Liver (tissue), 9 donors: ENCODE measurements around the gene RSPRY1. TPM values are rescaled to one million over a fixed set of nuclear protein-coding genes. Genes with fewer than 3 reads are reported as not detected.

Source experiments
- DNase-seq: peaks from one replicate; pipeline ENCODE4 v3.0.0-alpha.2; 2017; ENCODE audit warnings: low spot score
- H3K27ac ChIP-seq, 2 donors: one replicate each; pipeline ENCODE4 v1.7.0; 2013; ENCODE audit warnings: inconsistent platforms in 2 of 2, low read length in 2 of 2, control low read depth in 1 of 2, low read depth in 1 of 2, mild to moderate bottlenecking in 1 of 2
- H3K27me3 ChIP-seq, 4 donors: one replicate each; pipeline versions ENCODE4 v1.6.1 to v1.7.0; 2013; ENCODE audit warnings: low read length in 3 of 4, inconsistent platforms in 1 of 4, mild to moderate bottlenecking in 1 of 4, moderate library complexity in 1 of 4; ENCODE audit not compliant: control insufficient read depth in 4 of 4, insufficient read depth in 4 of 4
- H3K36me3 ChIP-seq, 4 donors: one replicate each; pipeline versions ENCODE4 v1.6.1 to v1.7.0; 2013; ENCODE audit warnings: low read length in 3 of 4, mild to moderate bottlenecking in 3 of 4, low read depth in 1 of 4, moderate library complexity in 1 of 4; ENCODE audit not compliant: control insufficient read depth in 4 of 4, insufficient read depth in 3 of 4
- H3K4me1 ChIP-seq, 4 donors: one replicate each; pipeline versions ENCODE4 v1.6.1 to v1.7.0; 2013; ENCODE audit warnings: low read length in 3 of 4, mild to moderate bottlenecking in 3 of 4, moderate library complexity in 1 of 4; ENCODE audit not compliant: control insufficient read depth in 4 of 4, insufficient read depth in 4 of 4
- H3K4me3 ChIP-seq, 3 donors: one replicate each; pipeline versions ENCODE4 v1.6.1 to v1.7.0; 2013; ENCODE audit warnings: low read length in 3 of 3, control low read depth in 1 of 3, low read depth in 1 of 3, mild to moderate bottlenecking in 1 of 3
- H3K9ac ChIP-seq, 2 donors: one replicate each; pipeline ENCODE4 v1.7.0; 2013; ENCODE audit warnings: low read length in 2 of 2, mild to moderate bottlenecking in 2 of 2, moderate library complexity in 2 of 2, control low read depth in 1 of 2, low read depth in 1 of 2
- H3K9me3 ChIP-seq, 4 donors: one replicate each; pipeline versions ENCODE4 v1.6.1 to v1.7.0; 2013; ENCODE audit warnings: low read length in 3 of 4; ENCODE audit not compliant: control insufficient read depth in 4 of 4
- ATF3 ChIP-seq: IDR thresholded peaks from 2 replicates; pipeline ENCODE4 v1.6.1; 2016; ENCODE audit warnings: antibody characterized with exemption
- CTCF ChIP-seq: fragments of 150-350 bp; IDR thresholded peaks from 2 replicates; pipeline ENCODE4 v1.5.1; 2017; ENCODE audit warnings: improper control_type of control experiment, low read depth, low read length; ENCODE audit not compliant: missing input control
- FOXA2 ChIP-seq: IDR thresholded peaks from 2 replicates; pipeline ENCODE4 v1.6.1; 2016; ENCODE audit warnings: antibody characterized with exemption
- GABPA ChIP-seq, 2 donors: IDR thresholded peaks in 1 of 2; conservative IDR thresholded peaks in 1 of 2; 2 replicates each; pipeline ENCODE4 v1.6.1; 2016; ENCODE audit warnings: antibody characterized with exemption in 2 of 2, mild to moderate bottlenecking in 1 of 2, moderate library complexity in 1 of 2
- HNF4A ChIP-seq, 2 donors: conservative IDR thresholded peaks; 2 replicates each; pipeline ENCODE4 v1.6.1; 2016; ENCODE audit warnings: antibody characterized with exemption in 2 of 2, mild to moderate bottlenecking in 2 of 2
- HNF4G ChIP-seq: IDR thresholded peaks from 2 replicates; pipeline ENCODE4 v1.6.1; 2016; ENCODE audit warnings: antibody characterized with exemption
- JUND ChIP-seq, 2 donors: IDR thresholded peaks; 2 replicates each; pipeline ENCODE4 v1.6.1; 2016; ENCODE audit warnings: antibody characterized with exemption in 2 of 2
- MAX ChIP-seq: IDR thresholded peaks from 2 replicates; pipeline ENCODE4 v1.6.1; 2016; ENCODE audit warnings: antibody characterized with exemption
- NR2F2 ChIP-seq: IDR thresholded peaks from 2 replicates; pipeline ENCODE4 v1.6.1; 2016; ENCODE audit warnings: antibody characterized with exemption
- RAD21 ChIP-seq, 2 donors: IDR thresholded peaks; 2 replicates each; pipeline ENCODE4 v1.6.1; 2016; ENCODE audit warnings: antibody characterized with exemption in 2 of 2, mild to moderate bottlenecking in 2 of 2
- REST ChIP-seq: IDR thresholded peaks from 2 replicates; pipeline ENCODE4 v1.6.1; 2016; ENCODE audit warnings: antibody characterized with exemption, mild to moderate bottlenecking
- RXRA ChIP-seq, 2 donors: IDR thresholded peaks; 2 replicates each; pipeline ENCODE4 v1.6.1; 2017 to 2018; ENCODE audit warnings: antibody characterized with exemption in 2 of 2, mild to moderate bottlenecking in 1 of 2
- SP1 ChIP-seq: IDR thresholded peaks from 2 replicates; pipeline ENCODE4 v1.6.1; 2018; ENCODE audit warnings: antibody characterized with exemption, mild to moderate bottlenecking
- YY1 ChIP-seq: IDR thresholded peaks from 2 replicates; pipeline ENCODE4 v1.6.1; 2016; ENCODE audit warnings: antibody characterized with exemption, mild to moderate bottlenecking
- WGBS: extraction: QIAGEN DNeasy Blood & Tissue Kit; methylation state at CpG from one replicate; pipeline ENCODE4 v1.1.7; 2013; 5-methylcytosine and 5-hydroxymethylcytosine counted together
- polyA plus RNA-seq, 2 donors: library from polyadenylated mRNA; stranded (reverse) in 1 of 2; unstranded in 1 of 2; fragments of 200-250 nt in 1 of 2; fragments of >200 nt in 1 of 2; fragmentation: Nextera tagmentation in 1 of 2; extraction: Ambion mirVana in 1 of 2; gene quantifications; one replicate each; pipeline versions ENCODE4 v1.2.1 to v1.2.3, GENCODE V29; 2013 to 2015
- total RNA-seq, 2 donors: library from RNA; depleted of rRNA; stranded (reverse); fragments of >200 nt; gene quantifications; one replicate each; pipeline ENCODE4 v1.2.3, GENCODE V29; 2014
- donor health status: healthy.
- donor health status: healthy.
- donor health status: healthy.
- donor health status: healthy.
- donor health status: healthy.

RSPRY1 gene
- total and polyA plus RNA-seq, 4 donors: 10.9 to 27.6 (median 20.2) TPM

- H3K9ac ChIP-seq: no peak overlapping the region
- H3K9me3 ChIP-seq: no peaks in the 10 kb centered on the region
- H3K27ac ChIP-seq: no peak overlapping the region
- no peak overlapping the region for H3K4me3 ChIP-seq
- no peak for DNase-seq
- peaks cover 6 to 26% (median 21%) of the 10 kb centered on the region in 4 donors for H3K36me3 ChIP-seq
- no peak for TF ChIP-seq HNF4G
- TF ChIP-seq GABPA (IDR thresholded peaks at IDR 0.05 in 1 of 2, conservative IDR thresholded peaks at IDR 0.05 in 1 of 2): no peak
- no peak for TF ChIP-seq HNF4A (conservative IDR thresholded peaks at IDR 0.05)
- TF ChIP-seq RXRA (IDR thresholded peaks at IDR 0.05): no peak
- no peak for TF ChIP-seq ATF3
- no peak for TF ChIP-seq FOXA2
- no peak for TF ChIP-seq REST
- TF ChIP-seq NR2F2: no peak
- TF ChIP-seq MAX: no peak
- no peak for TF ChIP-seq SP1
- TF ChIP-seq CTCF: no peak
- no peak for TF ChIP-seq YY1
- H3K4me1 ChIP-seq: peaks cover 0 to 4% (median 0%) of the 10 kb centered on the region in 4 donors
- H3K27me3 ChIP-seq: no peaks in the 10 kb centered on the region
- WGBS: 91% methylated on average over 2 of the region's 2 CpGs
Observed at GRCh38 chr16:57151369-57151768, 34.8 kb upstream of the RSPRY1 start.

GRCh38 chr16:57152096-57153093 is 33.7 kb upstream of the RSPRY1 start:
- no peak for DNase-seq
- no peak overlapping the region for H3K9ac ChIP-seq
- no peak overlapping the region for H3K27ac ChIP-seq
- TF ChIP-seq NR2F2 (no peak), GABPA (IDR thresholded peaks at IDR 0.05 in 1 of 2, conservative IDR thresholded peaks at IDR 0.05 in 1 of 2) (no peak), RAD21 (IDR thresholded peaks at IDR 0.05) (no peak), CTCF (no peak), HNF4A (conservative IDR thresholded peaks at IDR 0.05) (no peak), SP1 (no peak), JUND (IDR thresholded peaks at IDR 0.05) (no peak)
- no peaks in the 10 kb centered on the region for H3K9me3 ChIP-seq
- peaks cover 6 to 26% (median 21%) of the 10 kb centered on the region in 4 donors for H3K36me3 ChIP-seq
- H3K4me1 ChIP-seq: peaks cover 0 to 2% (median 0%) of the 10 kb centered on the region in 4 donors
- WGBS: 91% methylated on average over 4 of the region's 4 CpGs
- no peak overlapping the region for H3K4me3 ChIP-seq
- H3K27me3 ChIP-seq: no peaks in the 10 kb centered on the region
